Liver (tissue), 9 donors: ENCODE results near the gene TPRA1. TPM values are rescaled to one million over a fixed set of nuclear protein-coding genes. Genes with fewer than 3 reads are reported as not detected.

Experiments
- DNase-seq: peaks from one replicate; pipeline ENCODE4 v3.0.0-alpha.2; 2017; ENCODE audit warnings: low spot score
- H3K27ac ChIP-seq, 2 donors: one replicate each; pipeline ENCODE4 v1.7.0; 2013; ENCODE audit warnings: inconsistent platforms in 2 of 2, low read length in 2 of 2, control low read depth in 1 of 2, low read depth in 1 of 2, mild to moderate bottlenecking in 1 of 2
- H3K27me3 ChIP-seq, 4 donors: one replicate each; pipeline versions ENCODE4 v1.6.1 to v1.7.0; 2013; ENCODE audit warnings: low read length in 3 of 4, inconsistent platforms in 1 of 4, mild to moderate bottlenecking in 1 of 4, moderate library complexity in 1 of 4; ENCODE audit not compliant: control insufficient read depth in 4 of 4, insufficient read depth in 4 of 4
- H3K36me3 ChIP-seq, 4 donors: one replicate each; pipeline versions ENCODE4 v1.6.1 to v1.7.0; 2013; ENCODE audit warnings: low read length in 3 of 4, mild to moderate bottlenecking in 3 of 4, low read depth in 1 of 4, moderate library complexity in 1 of 4; ENCODE audit not compliant: control insufficient read depth in 4 of 4, insufficient read depth in 3 of 4
- H3K4me1 ChIP-seq, 4 donors: one replicate each; pipeline versions ENCODE4 v1.6.1 to v1.7.0; 2013; ENCODE audit warnings: low read length in 3 of 4, mild to moderate bottlenecking in 3 of 4, moderate library complexity in 1 of 4; ENCODE audit not compliant: control insufficient read depth in 4 of 4, insufficient read depth in 4 of 4
- H3K4me3 ChIP-seq, 3 donors: one replicate each; pipeline versions ENCODE4 v1.6.1 to v1.7.0; 2013; ENCODE audit warnings: low read length in 3 of 3, control low read depth in 1 of 3, low read depth in 1 of 3, mild to moderate bottlenecking in 1 of 3
- H3K9ac ChIP-seq, 2 donors: one replicate each; pipeline ENCODE4 v1.7.0; 2013; ENCODE audit warnings: low read length in 2 of 2, mild to moderate bottlenecking in 2 of 2, moderate library complexity in 2 of 2, control low read depth in 1 of 2, low read depth in 1 of 2
- H3K9me3 ChIP-seq, 4 donors: one replicate each; pipeline versions ENCODE4 v1.6.1 to v1.7.0; 2013; ENCODE audit warnings: low read length in 3 of 4; ENCODE audit not compliant: control insufficient read depth in 4 of 4
- ATF3 ChIP-seq: IDR thresholded peaks from 2 replicates; pipeline ENCODE4 v1.6.1; 2016; ENCODE audit warnings: antibody characterized with exemption
- CTCF ChIP-seq: fragments of 150-350 bp; IDR thresholded peaks from 2 replicates; pipeline ENCODE4 v1.5.1; 2017; ENCODE audit warnings: improper control_type of control experiment, low read depth, low read length; ENCODE audit not compliant: missing input control
- EGR1 ChIP-seq, 2 donors: IDR thresholded peaks; 2 replicates each; pipeline ENCODE4 v1.6.1; 2016 to 2018; ENCODE audit warnings: antibody characterized with exemption in 2 of 2, low read depth in 2 of 2
- FOXA1 ChIP-seq: IDR thresholded peaks from 2 replicates; pipeline ENCODE4 v1.6.1; 2016; ENCODE audit warnings: antibody characterized with exemption
- GABPA ChIP-seq, 2 donors: IDR thresholded peaks in 1 of 2; conservative IDR thresholded peaks in 1 of 2; 2 replicates each; pipeline ENCODE4 v1.6.1; 2016; ENCODE audit warnings: antibody characterized with exemption in 2 of 2, mild to moderate bottlenecking in 1 of 2, moderate library complexity in 1 of 2
- HNF4A ChIP-seq, 2 donors: conservative IDR thresholded peaks; 2 replicates each; pipeline ENCODE4 v1.6.1; 2016; ENCODE audit warnings: antibody characterized with exemption in 2 of 2, mild to moderate bottlenecking in 2 of 2
- JUND ChIP-seq, 2 donors: IDR thresholded peaks; 2 replicates each; pipeline ENCODE4 v1.6.1; 2016; ENCODE audit warnings: antibody characterized with exemption in 2 of 2
- RAD21 ChIP-seq, 2 donors: IDR thresholded peaks; 2 replicates each; pipeline ENCODE4 v1.6.1; 2016; ENCODE audit warnings: antibody characterized with exemption in 2 of 2, mild to moderate bottlenecking in 2 of 2
- REST ChIP-seq: IDR thresholded peaks from 2 replicates; pipeline ENCODE4 v1.6.1; 2016; ENCODE audit warnings: antibody characterized with exemption, mild to moderate bottlenecking
- RXRA ChIP-seq, 2 donors: IDR thresholded peaks; 2 replicates each; pipeline ENCODE4 v1.6.1; 2017 to 2018; ENCODE audit warnings: antibody characterized with exemption in 2 of 2, mild to moderate bottlenecking in 1 of 2
- TAF1 ChIP-seq: conservative IDR thresholded peaks from 2 replicates; pipeline ENCODE4 v1.6.1; 2016; ENCODE audit warnings: antibody characterized with exemption, mild to moderate bottlenecking
- WGBS: extraction: QIAGEN DNeasy Blood & Tissue Kit; methylation state at CpG from one replicate; pipeline ENCODE4 v1.1.7; 2013; 5-methylcytosine and 5-hydroxymethylcytosine counted together
- polyA plus RNA-seq, 2 donors: library from polyadenylated mRNA; stranded (reverse) in 1 of 2; unstranded in 1 of 2; fragments of 200-250 nt in 1 of 2; fragments of >200 nt in 1 of 2; fragmentation: Nextera tagmentation in 1 of 2; extraction: Ambion mirVana in 1 of 2; gene quantifications; one replicate each; pipeline versions ENCODE4 v1.2.1 to v1.2.3, GENCODE V29; 2013 to 2015
- total RNA-seq, 2 donors: library from RNA; depleted of rRNA; stranded (reverse); fragments of >200 nt; gene quantifications; one replicate each; pipeline ENCODE4 v1.2.3, GENCODE V29; 2014
- donor health status: healthy.
- donor health status: healthy.
- donor health status: healthy.
- donor health status: healthy.
- donor health status: healthy.

The TPRA1 gene
- total and polyA plus RNA-seq, 4 donors, result 17.3 to 27.1 (median 21.3) TPM

GRCh38 chr3:127628788-127629466 lies 38.4 kb upstream of the TPRA1 start, which contains the start of gene PODXL2:
Gene PODXL2, plus strand, starts transcription at chr3:127629185. Its CDS starts 35 bp downstream, at chr3:127629220.
- 10% methylated on average over 105 of the region's 105 CpGs for WGBS
- TF ChIP-seq ATF3, result no peak
- no peak for TF ChIP-seq RAD21 (IDR thresholded peaks at IDR 0.05)
- no peak for TF ChIP-seq TAF1
- no peak for TF ChIP-seq EGR1 (IDR thresholded peaks at IDR 0.05; ENCODE audit: low read depth in 2 of 2)
- no peak for TF ChIP-seq CTCF
- TF ChIP-seq REST, result peak; percentile 93
- no peak for TF ChIP-seq GABPA (IDR thresholded peaks at IDR 0.05 in 1 of 2, conservative IDR thresholded peaks at IDR 0.05 in 1 of 2)
- no peaks in the 10 kb centered on the region for H3K36me3 ChIP-seq
- no peaks in the 10 kb centered on the region for H3K9me3 ChIP-seq
- no peak within 1 kb of the TSS for H3K9ac ChIP-seq
- peak; percentile 49 for DNase-seq
- H3K27me3 ChIP-seq, result peaks cover 0 to 5% (median 0%) of the 10 kb centered on the region in 4 donors
- H3K27ac ChIP-seq, result no peak within 1 kb of the TSS
- peaks cover 4 to 10% (median 6%) of the 10 kb centered on the region in 4 donors for H3K4me1 ChIP-seq
- H3K4me3 ChIP-seq, result peak within 1 kb of the TSS in 2 of 3 donors; percentile 50 to 52

GRCh38 chr3:127628426-127628787 lies 37.9 kb upstream of the TPRA1 start:
- H3K4me3 ChIP-seq, result no peak overlapping the region
- no peaks in the 10 kb centered on the region for H3K9me3 ChIP-seq
- no peak overlapping the region for H3K9ac ChIP-seq
- peaks cover 0 to 5% (median 0%) of the 10 kb centered on the region in 4 donors for H3K27me3 ChIP-seq
- no peaks in the 10 kb centered on the region for H3K36me3 ChIP-seq
- no peak for TF ChIP-seq RAD21 (IDR thresholded peaks at IDR 0.05)
- peaks cover 4 to 10% (median 6%) of the 10 kb centered on the region in 4 donors for H3K4me1 ChIP-seq
- H3K27ac ChIP-seq, result no peak overlapping the region
- 73% methylated on average over 4 of the region's 4 CpGs for WGBS
- no peak for DNase-seq

GRCh38 chr3:127625821-127626220 lies 35.3 kb upstream of the TPRA1 start:
- Histone ChIP-seq H3K36me3 (peaks cover 0 to 6% (median under 1%) of the 10 kb centered on the region in 4 donors), H3K27ac (no peak overlapping the region), H3K4me3 (no peak overlapping the region), H3K9ac (no peak overlapping the region), H3K4me1 (peaks cover 4 to 10% (median 6%) of the 10 kb centered on the region in 4 donors), H3K9me3 (no peaks in the 10 kb centered on the region), H3K27me3 (peaks cover 0 to 2% (median 0%) of the 10 kb centered on the region in 4 donors)
- no peak for TF ChIP-seq HNF4A (conservative IDR thresholded peaks at IDR 0.05)
- TF ChIP-seq JUND (IDR thresholded peaks at IDR 0.05), result no peak
- TF ChIP-seq RXRA (IDR thresholded peaks at IDR 0.05), result no peak
- no peak for TF ChIP-seq RAD21 (IDR thresholded peaks at IDR 0.05)
- TF ChIP-seq FOXA1, result no peak
- WGBS, result 69% methylated on average over 2 of the region's 2 CpGs
- DNase-seq, result no peak
